Measurements from ENCODE around the gene CEP57. TPM values are rescaled to one million over a fixed set of nuclear protein-coding genes. Genes with fewer than 3 reads are reported as not detected.

CEP57 gene
- total and polyA plus RNA-seq, 11 donors: 8.7 to 31.7 (median 21.3) TPM

DNA sequence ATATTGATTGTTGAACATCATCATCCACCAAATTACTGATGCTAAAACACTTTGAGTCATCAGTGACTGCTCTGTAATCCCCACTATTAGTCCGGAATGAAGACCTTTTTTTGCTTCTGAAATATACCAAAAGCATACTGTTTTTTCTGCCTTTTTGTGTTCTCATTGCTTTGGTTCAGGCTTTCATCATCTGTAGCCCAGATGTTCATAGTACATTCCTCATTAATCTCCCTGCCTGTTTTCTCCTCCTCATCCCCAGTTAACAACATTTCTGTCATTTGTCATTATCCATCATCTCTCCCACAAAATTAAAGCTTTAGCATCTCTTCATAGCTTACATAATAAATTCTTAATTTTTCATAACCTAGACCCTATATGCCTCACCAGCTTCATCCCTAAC, 9.2 kb downstream of the CEP57 start:
- Histone ChIP-seq H3K27ac (no peak overlapping the region), H3K9me3 (no peaks in the 10 kb centered on the region), H3K36me3 (peaks cover 0 to 46% (median 22%) of the 10 kb centered on the region in 9 donors), H3K4me1 (no peaks in the 10 kb centered on the region), H3K27me3 (no peaks in the 10 kb centered on the region), H3K4me3 (no peak overlapping the region)
- ATAC-seq (no peak), DNase-seq (no peak)
- no peak for TF ChIP-seq POLR2A (IDR thresholded peaks at IDR 0.05)
- TF ChIP-seq, protein P1, sequence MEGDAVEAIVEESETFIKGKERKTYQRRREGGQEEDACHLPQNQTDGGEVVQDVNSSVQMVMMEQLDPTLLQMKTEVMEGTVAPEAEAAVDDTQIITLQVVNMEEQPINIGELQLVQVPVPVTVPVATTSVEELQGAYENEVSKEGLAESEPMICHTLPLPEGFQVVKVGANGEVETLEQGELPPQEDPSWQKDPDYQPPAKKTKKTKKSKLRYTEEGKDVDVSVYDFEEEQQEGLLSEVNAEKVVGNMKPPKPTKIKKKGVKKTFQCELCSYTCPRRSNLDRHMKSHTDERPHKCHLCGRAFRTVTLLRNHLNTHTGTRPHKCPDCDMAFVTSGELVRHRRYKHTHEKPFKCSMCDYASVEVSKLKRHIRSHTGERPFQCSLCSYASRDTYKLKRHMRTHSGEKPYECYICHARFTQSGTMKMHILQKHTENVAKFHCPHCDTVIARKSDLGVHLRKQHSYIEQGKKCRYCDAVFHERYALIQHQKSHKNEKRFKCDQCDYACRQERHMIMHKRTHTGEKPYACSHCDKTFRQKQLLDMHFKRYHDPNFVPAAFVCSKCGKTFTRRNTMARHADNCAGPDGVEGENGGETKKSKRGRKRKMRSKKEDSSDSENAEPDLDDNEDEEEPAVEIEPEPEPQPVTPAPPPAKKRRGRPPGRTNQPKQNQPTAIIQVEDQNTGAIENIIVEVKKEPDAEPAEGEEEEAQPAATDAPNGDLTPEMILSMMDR (IDR thresholded peaks at IDR 0.05): no peak
- intact Hi-C loops (cut with DNase I): no loop called here
- WGBS, 4 donors: 92 to 100% (median 95%) methylated on average over 1 of the region's 1 CpG

DNA sequence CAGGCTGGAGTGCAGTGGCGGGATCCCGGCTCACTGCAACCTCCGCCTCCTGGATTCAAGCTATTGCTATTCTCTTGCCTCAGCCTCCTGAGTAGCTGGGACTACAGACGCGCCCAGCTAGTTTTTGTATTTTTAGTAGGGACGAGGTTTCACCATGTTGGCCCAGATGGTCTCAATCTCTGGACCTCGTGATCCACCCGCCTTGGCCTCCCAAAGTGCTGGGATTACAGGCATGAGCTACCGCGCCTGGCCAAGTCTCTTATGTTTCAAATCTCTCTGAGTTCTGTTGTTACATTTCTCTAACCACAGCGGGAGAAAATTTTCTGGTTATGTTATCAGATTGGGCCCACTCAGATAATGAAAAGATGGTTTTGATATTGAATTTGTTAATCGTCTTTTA, 10.1 kb downstream of the CEP57 start:
- H3K4me3 ChIP-seq: no peak overlapping the region
- TF ChIP-seq POLR2A (IDR thresholded peaks at IDR 0.05): no peak
- TF ChIP-seq, protein P1 (IDR thresholded peaks at IDR 0.05): no peak
- ATAC-seq: no peak
- intact Hi-C loops (cut with DNase I): no loop called here
- peaks cover 0 to 46% (median 22%) of the 10 kb centered on the region in 9 donors for H3K36me3 ChIP-seq
- H3K27ac ChIP-seq: no peak overlapping the region
- DNase-seq: no peak
- no peaks in the 10 kb centered on the region for H3K4me1 ChIP-seq
- WGBS, 4 donors: 94 to 97% (median 96%) methylated on average over 12 of the region's 12 CpGs
- H3K27me3 ChIP-seq: no peaks in the 10 kb centered on the region
- no peaks in the 10 kb centered on the region for H3K9me3 ChIP-seq

DNA sequence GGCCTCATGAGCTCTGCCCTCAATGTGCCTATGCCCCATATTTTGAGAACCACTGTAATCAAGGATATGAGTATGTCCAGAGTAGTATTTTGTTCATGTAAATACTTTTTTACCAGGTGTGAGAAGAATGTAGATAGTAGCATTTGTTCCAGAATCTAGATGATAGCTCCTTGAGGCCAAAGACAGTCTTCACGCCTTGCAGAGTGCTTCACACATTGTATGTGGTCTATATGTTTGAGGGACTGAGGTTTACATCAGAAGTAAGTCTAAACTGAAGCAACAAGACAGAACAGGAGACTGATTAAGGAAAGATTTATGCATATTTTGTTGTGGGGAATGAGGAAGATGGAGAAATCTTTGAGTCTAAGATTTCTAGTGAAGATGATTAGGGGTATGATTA, 12.5 kb downstream of the CEP57 start:
- Histone ChIP-seq H3K27ac (no peak overlapping the region), H3K36me3 (peaks cover 0 to 55% (median 31%) of the 10 kb centered on the region in 9 donors), H3K4me3 (no peak overlapping the region), H3K27me3 (no peaks in the 10 kb centered on the region), H3K4me1 (no peaks in the 10 kb centered on the region), H3K9me3 (no peaks in the 10 kb centered on the region)
- ATAC-seq: no peak
- intact Hi-C loops (cut with DNase I): no loop called here
- no peak for TF ChIP-seq POLR2A (IDR thresholded peaks at IDR 0.05)
- TF ChIP-seq, protein P1 (IDR thresholded peaks at IDR 0.05): no peak
- no peak for DNase-seq
- 96 to 100% (median 99%) methylated on average over 1 of the region's 1 CpG for WGBS, 4 donors

DNA sequence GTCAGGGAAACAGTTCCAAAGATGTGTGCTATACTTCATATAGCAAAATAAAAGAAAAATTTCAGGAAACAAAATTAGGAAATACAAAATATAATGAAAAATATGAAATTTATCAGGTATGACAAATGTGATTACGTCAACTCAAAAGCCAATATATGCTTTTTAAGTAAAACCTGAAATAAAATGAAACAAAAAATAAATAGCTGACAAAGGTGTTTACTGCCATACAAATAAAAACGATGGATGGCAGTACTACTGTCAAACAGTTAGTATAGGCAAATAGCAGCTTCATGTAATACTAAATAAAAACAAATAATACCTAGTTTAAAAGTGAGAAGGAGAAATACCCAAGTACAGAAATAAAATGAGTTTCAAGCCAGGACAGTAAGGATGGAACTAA, 13.7 kb downstream of the CEP57 start:
- Histone ChIP-seq H3K27ac (no peak overlapping the region), H3K27me3 (no peaks in the 10 kb centered on the region), H3K36me3 (peaks cover 0 to 55% (median 31%) of the 10 kb centered on the region in 9 donors), H3K9me3 (no peaks in the 10 kb centered on the region), H3K4me3 (no peak overlapping the region), H3K4me1 (no peaks in the 10 kb centered on the region)
- 96 to 99% (median 97%) methylated on average over 2 of the region's 2 CpGs for WGBS, 4 donors
- TF ChIP-seq, protein P1 (IDR thresholded peaks at IDR 0.05): no peak
- no peak for TF ChIP-seq POLR2A (IDR thresholded peaks at IDR 0.05)
- intact Hi-C loops (cut with DNase I): no loop called here
- no peak for ATAC-seq
- DNase-seq: no peak

Measured in heart left ventricle (tissue), 16 donors.